K562 (cell line): Measurements from ENCODE around the gene NDUFV2. TPM values are rescaled to one million over a fixed set of nuclear protein-coding genes. Genes with fewer than 3 reads are reported as not detected.
A peak's percentile ranks its signal among the peaks of the same experiment; 100 is the strongest.

Experiments used
- EGR1 ChIP-seq: fragments of 450-650 bp; conservative IDR thresholded peaks from 2 replicates; pipeline ENCODE4 v1.6.1; 2017; ENCODE audit warnings: mild to moderate bottlenecking
- GABPA ChIP-seq: fragments of 200-800 bp; sonication (Bioruptor generic); conservative IDR thresholded peaks from 2 replicates; pipeline ENCODE4 v1.6.1; 2016; ENCODE audit warnings: low read depth, missing genetic modification characterization, missing compliant biosample characterization
- HSF4 ChIP-seq: fragments of 250-450 bp; sonication (Bioruptor Pico); IDR thresholded peaks from 2 replicates; pipeline ENCODE4 v2.1.2; 2022; ENCODE audit warnings: mild to moderate bottlenecking, moderate library complexity, borderline replicate concordance
- NONO ChIP-seq, 2 experiments: fragments of 200-400 bp in 1 of 2; fragments of 450-650 bp in 1 of 2; formaldehyde crosslinking in 1 of 2; IDR thresholded peaks; 2 replicates each; pipeline ENCODE4 v1.6.1; 2017; ENCODE audit warnings: low read depth in 2 of 2, mild to moderate bottlenecking in 2 of 2, moderate library complexity in 2 of 2, low read length in 1 of 2
- NR2C2 ChIP-seq, 2 experiments: fragments of 200-800 bp in 1 of 2; sonication (Bioruptor generic) in 1 of 2; sonication (generic) in 1 of 2; formaldehyde crosslinking in 1 of 2; IDR thresholded peaks; 2 replicates each; pipeline versions ENCODE4 v1.6.1 to v1.8.0; 2016 to 2022; ENCODE audit warnings: mild to moderate bottlenecking in 1 of 2, missing compliant biosample characterization in 1 of 2, missing genetic modification characterization in 1 of 2, missing genetic modification reagents in 1 of 2
- NR4A1 ChIP-seq, 2 experiments: fragments of 250-450 bp in 1 of 2; fragments of 450-650 bp in 1 of 2; sonication (Bioruptor Pico) in 1 of 2; IDR thresholded peaks; 2 replicates each; pipeline versions ENCODE4 v1.4.0 to v1.6.1; 2016 to 2020; ENCODE audit warnings: mild to moderate bottlenecking in 2 of 2, missing compliant biosample characterization in 1 of 2, missing genetic modification characterization in 1 of 2, moderate library complexity in 1 of 2
- RCOR1 ChIP-seq, 2 experiments: IDR thresholded peaks; 2 replicates each; pipeline ENCODE4 v1.6.1; 2012; ENCODE audit warnings: low read depth in 2 of 2, low read length in 2 of 2, borderline replicate concordance in 1 of 2, improper control_type of control experiment in 1 of 2
- SP1 ChIP-seq: sonication (generic); formaldehyde crosslinking; IDR thresholded peaks from 2 replicates; pipeline ENCODE4 v1.8.1; 2022; ENCODE audit warnings: mild to moderate bottlenecking, missing genetic modification reagents
- polyA plus RNA-seq, 8 experiments: library from polyadenylated mRNA; depleted of rRNA in 4 of 8; stranded (reverse) in 5 of 8; unstranded in 3 of 8; fragments of >200 nt; fragmentation: Nextera tagmentation in 2 of 8; fragmentation: Illumina TruSeq in 1 of 8; extraction: Ambion mirVana in 2 of 8; extraction: Trizol in 1 of 8; gene quantifications; 2 replicates each; pipeline versions ENCODE4 v1.2.1 to v1.2.3, GENCODE V29; 2011 to 2014; ENCODE audit warnings: inconsistent platforms in 1 of 8, missing spikeins in 1 of 8
- total RNA-seq, 7 experiments: library from RNA; depleted of rRNA in 6 of 7; stranded (reverse); fragments of >200 nt in 6 of 7; fragmentation: Illumina TruSeq in 2 of 7; extraction: Trizol in 2 of 7; gene quantifications; 2 replicates each; pipeline versions ENCODE4 v1.2.1 to v1.2.3, GENCODE V29; 2011 to 2021; ENCODE audit warnings: low replicate concordance in 1 of 7
- TF ChIP-seq, protein P1 (sequence below): sonication (generic); formaldehyde crosslinking; IDR thresholded peaks from 2 replicates; pipeline ENCODE4 v1.8.0; 2022; ENCODE audit warnings: missing genetic modification reagents, mild to moderate bottlenecking, borderline replicate concordance
- TF ChIP-seq, protein P2 (sequence below): sonication (generic); formaldehyde crosslinking; IDR thresholded peaks from 2 replicates; pipeline ENCODE4 v1.8.0; 2023; ENCODE audit warnings: mild to moderate bottlenecking, missing genetic modification reagents
- TF ChIP-seq, protein P3 (sequence below), 2 experiments: fragments of 450-650 bp; formaldehyde crosslinking in 1 of 2; IDR thresholded peaks; 2 replicates each; pipeline versions ENCODE4 v1.4.0 to v1.6.1; 2014 to 2020; ENCODE audit warnings: mild to moderate bottlenecking in 2 of 2, borderline replicate concordance in 1 of 2, low read depth in 1 of 2

The NDUFV2 gene
- total and polyA plus RNA-seq, 9 of the 15 experiments (the other 6 are each of a cell fraction or from before 2014, with no cell fraction given), result 213 to 550 (median 384) TPM

- TF ChIP-seq, protein P1, sequence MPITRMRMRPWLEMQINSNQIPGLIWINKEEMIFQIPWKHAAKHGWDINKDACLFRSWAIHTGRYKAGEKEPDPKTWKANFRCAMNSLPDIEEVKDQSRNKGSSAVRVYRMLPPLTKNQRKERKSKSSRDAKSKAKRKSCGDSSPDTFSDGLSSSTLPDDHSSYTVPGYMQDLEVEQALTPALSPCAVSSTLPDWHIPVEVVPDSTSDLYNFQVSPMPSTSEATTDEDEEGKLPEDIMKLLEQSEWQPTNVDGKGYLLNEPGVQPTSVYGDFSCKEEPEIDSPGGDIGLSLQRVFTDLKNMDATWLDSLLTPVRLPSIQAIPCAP, result no peak
- TF ChIP-seq GABPA (tag) (no peak), NR2C2 (CRISPR knock-in tag; IDR thresholded peaks at IDR 0.05) (no peak), NR2C2 (tag; IDR thresholded peaks at IDR 0.05) (peak; percentile 78), EGR1 (peak; percentile 82), RCOR1 (IDR thresholded peaks at IDR 0.05; ENCODE audit: borderline replicate concordance in 1 of 2, low read depth in 2 of 2, low read length in 2 of 2) (0 out of 4 replicates have a peak, but pooled peaks of 1 of the 2 experiments have one; percentile 38), NR4A1 (CRISPR knock-in tag; IDR thresholded peaks at IDR 0.05) (peak; percentile 70; the same call in 1 of the 2 replicates), NR4A1 (tag; IDR thresholded peaks at IDR 0.05) (no peak), NONO (IDR thresholded peaks at IDR 0.05; ENCODE audit: low read depth in 2 of 2, low read length in 1 of 2) (peak; percentile 33 to 70; a peak in 1 of 4 replicates), HSF4 (CRISPR knock-in tag) (no peak), SP1 (peak; percentile 85; the same call in 1 of the 2 replicates)
- TF ChIP-seq, protein P2, sequence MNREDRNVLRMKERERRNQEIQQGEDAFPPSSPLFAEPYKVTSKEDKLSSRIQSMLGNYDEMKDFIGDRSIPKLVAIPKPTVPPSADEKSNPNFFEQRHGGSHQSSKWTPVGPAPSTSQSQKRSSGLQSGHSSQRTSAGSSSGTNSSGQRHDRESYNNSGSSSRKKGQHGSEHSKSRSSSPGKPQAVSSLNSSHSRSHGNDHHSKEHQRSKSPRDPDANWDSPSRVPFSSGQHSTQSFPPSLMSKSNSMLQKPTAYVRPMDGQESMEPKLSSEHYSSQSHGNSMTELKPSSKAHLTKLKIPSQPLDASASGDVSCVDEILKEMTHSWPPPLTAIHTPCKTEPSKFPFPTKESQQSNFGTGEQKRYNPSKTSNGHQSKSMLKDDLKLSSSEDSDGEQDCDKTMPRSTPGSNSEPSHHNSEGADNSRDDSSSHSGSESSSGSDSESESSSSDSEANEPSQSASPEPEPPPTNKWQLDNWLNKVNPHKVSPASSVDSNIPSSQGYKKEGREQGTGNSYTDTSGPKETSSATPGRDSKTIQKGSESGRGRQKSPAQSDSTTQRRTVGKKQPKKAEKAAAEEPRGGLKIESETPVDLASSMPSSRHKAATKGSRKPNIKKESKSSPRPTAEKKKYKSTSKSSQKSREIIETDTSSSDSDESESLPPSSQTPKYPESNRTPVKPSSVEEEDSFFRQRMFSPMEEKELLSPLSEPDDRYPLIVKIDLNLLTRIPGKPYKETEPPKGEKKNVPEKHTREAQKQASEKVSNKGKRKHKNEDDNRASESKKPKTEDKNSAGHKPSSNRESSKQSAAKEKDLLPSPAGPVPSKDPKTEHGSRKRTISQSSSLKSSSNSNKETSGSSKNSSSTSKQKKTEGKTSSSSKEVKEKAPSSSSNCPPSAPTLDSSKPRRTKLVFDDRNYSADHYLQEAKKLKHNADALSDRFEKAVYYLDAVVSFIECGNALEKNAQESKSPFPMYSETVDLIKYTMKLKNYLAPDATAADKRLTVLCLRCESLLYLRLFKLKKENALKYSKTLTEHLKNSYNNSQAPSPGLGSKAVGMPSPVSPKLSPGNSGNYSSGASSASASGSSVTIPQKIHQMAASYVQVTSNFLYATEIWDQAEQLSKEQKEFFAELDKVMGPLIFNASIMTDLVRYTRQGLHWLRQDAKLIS, result peak; percentile 50; the same call in 1 of the 2 replicates
- TF ChIP-seq, protein P3, sequence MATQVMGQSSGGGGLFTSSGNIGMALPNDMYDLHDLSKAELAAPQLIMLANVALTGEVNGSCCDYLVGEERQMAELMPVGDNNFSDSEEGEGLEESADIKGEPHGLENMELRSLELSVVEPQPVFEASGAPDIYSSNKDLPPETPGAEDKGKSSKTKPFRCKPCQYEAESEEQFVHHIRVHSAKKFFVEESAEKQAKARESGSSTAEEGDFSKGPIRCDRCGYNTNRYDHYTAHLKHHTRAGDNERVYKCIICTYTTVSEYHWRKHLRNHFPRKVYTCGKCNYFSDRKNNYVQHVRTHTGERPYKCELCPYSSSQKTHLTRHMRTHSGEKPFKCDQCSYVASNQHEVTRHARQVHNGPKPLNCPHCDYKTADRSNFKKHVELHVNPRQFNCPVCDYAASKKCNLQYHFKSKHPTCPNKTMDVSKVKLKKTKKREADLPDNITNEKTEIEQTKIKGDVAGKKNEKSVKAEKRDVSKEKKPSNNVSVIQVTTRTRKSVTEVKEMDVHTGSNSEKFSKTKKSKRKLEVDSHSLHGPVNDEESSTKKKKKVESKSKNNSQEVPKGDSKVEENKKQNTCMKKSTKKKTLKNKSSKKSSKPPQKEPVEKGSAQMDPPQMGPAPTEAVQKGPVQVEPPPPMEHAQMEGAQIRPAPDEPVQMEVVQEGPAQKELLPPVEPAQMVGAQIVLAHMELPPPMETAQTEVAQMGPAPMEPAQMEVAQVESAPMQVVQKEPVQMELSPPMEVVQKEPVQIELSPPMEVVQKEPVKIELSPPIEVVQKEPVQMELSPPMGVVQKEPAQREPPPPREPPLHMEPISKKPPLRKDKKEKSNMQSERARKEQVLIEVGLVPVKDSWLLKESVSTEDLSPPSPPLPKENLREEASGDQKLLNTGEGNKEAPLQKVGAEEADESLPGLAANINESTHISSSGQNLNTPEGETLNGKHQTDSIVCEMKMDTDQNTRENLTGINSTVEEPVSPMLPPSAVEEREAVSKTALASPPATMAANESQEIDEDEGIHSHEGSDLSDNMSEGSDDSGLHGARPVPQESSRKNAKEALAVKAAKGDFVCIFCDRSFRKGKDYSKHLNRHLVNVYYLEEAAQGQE (IDR thresholded peaks at IDR 0.05; ENCODE audit: borderline replicate concordance), result no peak; the same call in 1 of the 2 replicates
- TF ChIP-seq, protein P3 (CRISPR knock-in tag; IDR thresholded peaks at IDR 0.05; ENCODE audit: low read depth), result peak; percentile 56; the same call in 1 of the 2 replicates
Observed at GRCh38 chr18:9102508-9103375, at the start of gene NDUFV2 (continued).
